GM19240 (cell line): Measurements from ENCODE around the gene ADIRF.
"Not testable (repeated sequence)": the region's sequence is repeated elsewhere in the genome, so short reads cannot be mapped to it uniquely, and the experiment has no call there.

Experiments
- DNase-seq: peaks from one replicate; pipeline ENCODE4 v3.0.0; 2011; ENCODE audit warnings: low spot score; ENCODE audit not compliant: insufficient read length

The ADIRF gene

GRCh38 chr10:86968271-86968993 is at the start of gene ADIRF:
Gene ADIRF (plus strand): TSS chr10:86968482. CDS start chr10:86968545, 63 bp downstream.
- no peak for DNase-seq

GRCh38 chr10:86922553-86922961 is 45.7 kb upstream of the ADIRF start:
- no peak for DNase-seq

- no peak for DNase-seq
These were observed 38.6 kb upstream of the ADIRF start for GRCh38 chr10:86929468-86930380.

- DNase-seq: no peak
These were observed 36.4 kb upstream of the ADIRF start for GRCh38 chr10:86931872-86932271.

- DNase-seq: no peak
These were observed 35.6 kb upstream of the ADIRF start for GRCh38 chr10:86932674-86933073.

- DNase-seq: not testable (repeated sequence)
These were observed 34.0 kb upstream of the ADIRF start for GRCh38 chr10:86934162-86934711.

GRCh38 chr10:86936661-86937501 is 31.4 kb upstream of the ADIRF start:
- no peak for DNase-seq

GRCh38 chr10:86937502-86938154 is 30.7 kb upstream of the ADIRF start:
- no peak for DNase-seq

GRCh38 chr10:86938260-86938659 is 30.0 kb upstream of the ADIRF start:
- DNase-seq: no peak

GRCh38 chr10:86940076-86940475 is 28.2 kb upstream of the ADIRF start:
- DNase-seq: not testable (repeated sequence)

- no peak for DNase-seq
These were observed 27.6 kb upstream of the ADIRF start for GRCh38 chr10:86940677-86941076.

- DNase-seq: no peak
These were observed 26.9 kb upstream of the ADIRF start for GRCh38 chr10:86941426-86941825.

- no peak for DNase-seq
These were observed 26.3 kb upstream of the ADIRF start for GRCh38 chr10:86941991-86942421.

GRCh38 chr10:86942441-86943315 is 25.6 kb upstream of the ADIRF start:
- DNase-seq: no peak

- DNase-seq: no peak
These were observed 24.8 kb upstream of the ADIRF start for GRCh38 chr10:86943316-86944030.

GRCh38 chr10:86944031-86944419 is 24.3 kb upstream of the ADIRF start:
- DNase-seq: no peak

- DNase-seq: no peak
These were observed 23.8 kb upstream of the ADIRF start for GRCh38 chr10:86944471-86944870.

GRCh38 chr10:86944907-86945306 is 23.4 kb upstream of the ADIRF start:
- no peak for DNase-seq
